ENCODE results near the gene FOXC1. TPM values are rescaled to one million over a fixed set of nuclear protein-coding genes. Genes with fewer than 3 reads are reported as not detected.

Gene FOXC1
- total RNA-seq, 1 donor from 2014 or later = 7.1 TPM

- Histone ChIP-seq H3K9me3 (replicated peaks) (no peaks in the 10 kb centered on the region), H3K4me1 (peaks cover 71% of the 10 kb centered on the region), H3K27ac (replicated peaks) (peak overlapping the region; percentile 91), H3K4me3 (peak overlapping the region; percentile 77), H3K36me3 (no peaks in the 10 kb centered on the region), H3K27me3 (ENCODE audit: low read depth) (peaks cover 92% of the 10 kb centered on the region)
- no peak for DNase-seq
- intact Hi-C loops (cut with micrococcal nuclease) = no loop called here
- TF ChIP-seq CTCF (IDR thresholded peaks at IDR 0.05; ENCODE audit: borderline replicate concordance) = no peak
Measured at GRCh38 chr6:1610497-1611321, 994 bp downstream of the FOXC1 start.

GRCh38 chr6:1611322-1611571, 1.5 kb downstream of the FOXC1 start:
- no peaks in the 10 kb centered on the region for H3K36me3 ChIP-seq
- H3K27me3 ChIP-seq (ENCODE audit: low read depth) = peaks cover 92% of the 10 kb centered on the region
- TF ChIP-seq CTCF (IDR thresholded peaks at IDR 0.05; ENCODE audit: borderline replicate concordance) = peak; percentile 18
- peak overlapping the region; percentile 91 for H3K27ac ChIP-seq (replicated peaks)
- peak overlapping the region; percentile 77 for H3K4me3 ChIP-seq
- DNase-seq = no peak
- intact Hi-C loops (cut with micrococcal nuclease) = no loop called here
- H3K9me3 ChIP-seq (replicated peaks) = no peaks in the 10 kb centered on the region
- peaks cover 71% of the 10 kb centered on the region for H3K4me1 ChIP-seq

GRCh38 chr6:1611572-1612298, 2.0 kb downstream of the FOXC1 start:
- H3K27ac ChIP-seq (replicated peaks) = peak overlapping the region; percentile 91
- H3K4me1 ChIP-seq = peaks cover 70% of the 10 kb centered on the region
- no peak for TF ChIP-seq CTCF (IDR thresholded peaks at IDR 0.05; ENCODE audit: borderline replicate concordance)
- peak overlapping the region; percentile 77 for H3K4me3 ChIP-seq
- no peak for DNase-seq
- no peaks in the 10 kb centered on the region for H3K9me3 ChIP-seq (replicated peaks)
- peaks cover 92% of the 10 kb centered on the region for H3K27me3 ChIP-seq (ENCODE audit: low read depth)
- intact Hi-C loops (cut with micrococcal nuclease) = no loop called here
- no peaks in the 10 kb centered on the region for H3K36me3 ChIP-seq

- Histone ChIP-seq H3K27ac (replicated peaks) (peak overlapping the region; percentile 91), H3K4me1 (peaks cover 63% of the 10 kb centered on the region), H3K4me3 (peak overlapping the region; percentile 77), H3K27me3 (ENCODE audit: low read depth) (peaks cover 92% of the 10 kb centered on the region), H3K9me3 (replicated peaks) (no peaks in the 10 kb centered on the region), H3K36me3 (no peaks in the 10 kb centered on the region)
- TF ChIP-seq CTCF (IDR thresholded peaks at IDR 0.05; ENCODE audit: borderline replicate concordance) = no peak
- intact Hi-C loops (cut with micrococcal nuclease) = no loop called here
- DNase-seq = no peak
Measured at GRCh38 chr6:1612299-1612973, 2.7 kb downstream of the FOXC1 start.

- Histone ChIP-seq H3K36me3 (no peaks in the 10 kb centered on the region), H3K27me3 (ENCODE audit: low read depth) (peaks cover 92% of the 10 kb centered on the region), H3K4me3 (peak overlapping the region; percentile 77), H3K9me3 (replicated peaks) (no peaks in the 10 kb centered on the region), H3K4me1 (peaks cover 58% of the 10 kb centered on the region), H3K27ac (replicated peaks) (peak overlapping the region; percentile 91)
- no peak for DNase-seq
- intact Hi-C loops (cut with micrococcal nuclease) = no loop called here
- no peak for TF ChIP-seq CTCF (IDR thresholded peaks at IDR 0.05; ENCODE audit: borderline replicate concordance)
Measured at GRCh38 chr6:1612974-1613306, 3.2 kb downstream of the FOXC1 start.
